Brain microvascular endothelial cell (primary cell): ENCODE data around the gene SMAD5.

Experiments used
- DNase-seq: peaks from one replicate; pipeline ENCODE4 v3.0.0-alpha.2; 2020
- H3K27ac ChIP-seq: fragments of 250-450 bp; sonication (Bioruptor Pico); 2 replicates; pipeline ENCODE4 v1.5.1; 2020; ENCODE audit warnings: mild to moderate bottlenecking, moderate library complexity
- H3K27me3 ChIP-seq: fragments of 250-450 bp; sonication (Bioruptor Pico); replicated peaks from 2 replicates; pipeline ENCODE4 v1.5.1; 2020; ENCODE audit warnings: mild to moderate bottlenecking
- H3K36me3 ChIP-seq: fragments of 250-450 bp; sonication (Bioruptor Pico); replicated peaks from 2 replicates; pipeline ENCODE4 v1.5.1; 2020; ENCODE audit warnings: mild to moderate bottlenecking
- H3K4me3 ChIP-seq: 2 replicates; pipeline ENCODE4 v1.5.1; 2011; ENCODE audit warnings: low read depth, mild to moderate bottlenecking, control low read depth, low read length, moderate library complexity
- in situ Hi-C: cut with HindIII; loops from 2 replicates; pipeline ENCODE4 v1.10.0; 2017; ENCODE audit warnings: low sequenced_read_pairs, low pct_ligation_motif_present
- TF ChIP-seq, protein P1 (sequence below): IDR thresholded peaks from 2 replicates; pipeline ENCODE4 v1.5.1; 2011; ENCODE audit warnings: low read depth, mild to moderate bottlenecking, moderate library complexity, low read length, control low read depth, inconsistent platforms; ENCODE audit errors: missing control alignments

The SMAD5 gene

DNA sequence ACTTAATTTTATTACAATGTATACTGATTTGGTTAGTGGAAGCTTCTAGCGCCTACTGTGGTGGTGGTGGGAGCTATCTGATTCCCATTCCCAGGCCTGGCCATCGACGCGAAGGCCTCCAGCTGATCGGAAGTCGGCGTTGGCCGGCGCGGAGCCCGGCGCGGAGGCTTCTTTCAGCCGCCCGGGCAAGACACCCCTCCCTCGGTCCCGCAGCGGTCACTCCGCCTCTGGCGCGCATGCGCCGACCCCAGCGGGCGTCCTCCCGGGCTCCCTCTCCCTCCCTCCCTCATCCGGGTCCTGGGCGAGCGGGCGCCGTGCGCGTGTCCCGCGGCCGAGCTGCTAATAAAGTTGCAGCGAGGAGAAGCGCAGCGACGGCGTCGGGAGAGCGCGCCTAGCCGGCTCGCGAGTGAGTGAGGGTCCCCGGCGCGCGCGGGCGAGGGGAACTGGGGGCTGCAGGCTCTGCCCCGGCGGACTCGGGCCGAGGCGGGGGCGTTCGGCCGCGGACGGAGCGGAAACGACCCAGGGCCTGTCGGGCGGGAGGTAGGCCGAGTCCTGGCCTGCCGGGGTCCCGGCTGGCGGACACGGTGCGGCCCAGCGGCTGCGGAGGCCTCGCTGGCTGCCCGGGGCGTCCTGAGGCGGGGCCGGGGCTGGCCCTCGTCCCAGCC lies at the start of gene SMAD5:
Gene SMAD5 (plus strand): TSS at position 289 of the 665 bp plus-strand sequence. CDS start 20,916 bp downstream, outside the sequence.
- peak; percentile 90 for DNase-seq
- H3K27ac ChIP-seq = peak within 1 kb of the TSS; percentile 90
- in situ Hi-C loops = no loop called here

GRCh38 chr5:136084698-136085097 lies 47.9 kb upstream of the SMAD5 start:
- no peak for DNase-seq
- in situ Hi-C loops = no loop called here
- TF ChIP-seq, protein P1, sequence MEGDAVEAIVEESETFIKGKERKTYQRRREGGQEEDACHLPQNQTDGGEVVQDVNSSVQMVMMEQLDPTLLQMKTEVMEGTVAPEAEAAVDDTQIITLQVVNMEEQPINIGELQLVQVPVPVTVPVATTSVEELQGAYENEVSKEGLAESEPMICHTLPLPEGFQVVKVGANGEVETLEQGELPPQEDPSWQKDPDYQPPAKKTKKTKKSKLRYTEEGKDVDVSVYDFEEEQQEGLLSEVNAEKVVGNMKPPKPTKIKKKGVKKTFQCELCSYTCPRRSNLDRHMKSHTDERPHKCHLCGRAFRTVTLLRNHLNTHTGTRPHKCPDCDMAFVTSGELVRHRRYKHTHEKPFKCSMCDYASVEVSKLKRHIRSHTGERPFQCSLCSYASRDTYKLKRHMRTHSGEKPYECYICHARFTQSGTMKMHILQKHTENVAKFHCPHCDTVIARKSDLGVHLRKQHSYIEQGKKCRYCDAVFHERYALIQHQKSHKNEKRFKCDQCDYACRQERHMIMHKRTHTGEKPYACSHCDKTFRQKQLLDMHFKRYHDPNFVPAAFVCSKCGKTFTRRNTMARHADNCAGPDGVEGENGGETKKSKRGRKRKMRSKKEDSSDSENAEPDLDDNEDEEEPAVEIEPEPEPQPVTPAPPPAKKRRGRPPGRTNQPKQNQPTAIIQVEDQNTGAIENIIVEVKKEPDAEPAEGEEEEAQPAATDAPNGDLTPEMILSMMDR = no peak
- no peaks in the 10 kb centered on the region for H3K36me3 ChIP-seq
- no peaks in the 10 kb centered on the region for H3K27me3 ChIP-seq
- no peak overlapping the region for H3K27ac ChIP-seq
- H3K4me3 ChIP-seq = no peak overlapping the region

More for the DNA sequence above, at the start of gene SMAD5:
- Histone ChIP-seq H3K36me3 (no peaks in the 10 kb centered on the region), H3K4me3 (peak within 1 kb of the TSS; percentile 89), H3K27me3 (no peaks in the 10 kb centered on the region)
- TF ChIP-seq, protein P1 = no peak

DNA sequence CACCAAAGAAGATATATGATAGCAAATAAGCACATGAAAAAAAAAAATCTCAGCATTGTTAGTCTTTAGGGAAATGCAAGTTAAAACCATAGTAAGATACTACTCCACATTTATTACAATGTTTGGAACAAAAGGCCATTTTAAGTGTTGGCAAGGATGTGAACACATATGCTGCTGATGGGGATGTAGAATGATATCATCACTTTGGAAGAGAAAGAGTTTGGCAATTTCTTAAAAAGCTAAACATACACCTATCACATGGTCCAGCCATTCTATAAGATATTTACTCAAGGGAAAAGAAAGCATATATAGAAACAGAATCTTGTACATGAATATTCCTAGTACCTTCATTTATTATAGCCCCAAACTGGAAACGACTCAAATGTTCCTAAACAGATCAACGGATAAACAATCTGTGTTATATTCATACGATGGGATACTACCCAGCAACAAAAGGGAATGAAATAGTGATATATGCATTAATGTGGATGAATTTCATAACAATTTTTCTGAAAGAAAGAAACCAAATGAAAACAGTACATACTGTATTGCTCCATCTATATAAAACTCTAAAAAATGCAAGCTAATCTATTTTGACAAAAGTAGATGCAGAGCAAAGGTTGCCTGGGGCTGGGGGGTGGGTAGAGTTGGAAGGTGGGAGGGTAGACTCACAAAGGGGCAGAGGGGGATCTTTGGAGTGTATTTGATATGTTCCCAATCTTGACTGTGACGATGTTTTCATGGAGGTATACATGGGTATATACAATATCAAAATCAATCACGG lies 45.7 kb upstream of the SMAD5 start:
- in situ Hi-C loops = no loop called here
- Histone ChIP-seq H3K27ac (no peak overlapping the region), H3K4me3 (no peak overlapping the region), H3K36me3 (no peaks in the 10 kb centered on the region), H3K27me3 (no peaks in the 10 kb centered on the region)
- DNase-seq = no peak
- TF ChIP-seq, protein P1 = no peak

DNA sequence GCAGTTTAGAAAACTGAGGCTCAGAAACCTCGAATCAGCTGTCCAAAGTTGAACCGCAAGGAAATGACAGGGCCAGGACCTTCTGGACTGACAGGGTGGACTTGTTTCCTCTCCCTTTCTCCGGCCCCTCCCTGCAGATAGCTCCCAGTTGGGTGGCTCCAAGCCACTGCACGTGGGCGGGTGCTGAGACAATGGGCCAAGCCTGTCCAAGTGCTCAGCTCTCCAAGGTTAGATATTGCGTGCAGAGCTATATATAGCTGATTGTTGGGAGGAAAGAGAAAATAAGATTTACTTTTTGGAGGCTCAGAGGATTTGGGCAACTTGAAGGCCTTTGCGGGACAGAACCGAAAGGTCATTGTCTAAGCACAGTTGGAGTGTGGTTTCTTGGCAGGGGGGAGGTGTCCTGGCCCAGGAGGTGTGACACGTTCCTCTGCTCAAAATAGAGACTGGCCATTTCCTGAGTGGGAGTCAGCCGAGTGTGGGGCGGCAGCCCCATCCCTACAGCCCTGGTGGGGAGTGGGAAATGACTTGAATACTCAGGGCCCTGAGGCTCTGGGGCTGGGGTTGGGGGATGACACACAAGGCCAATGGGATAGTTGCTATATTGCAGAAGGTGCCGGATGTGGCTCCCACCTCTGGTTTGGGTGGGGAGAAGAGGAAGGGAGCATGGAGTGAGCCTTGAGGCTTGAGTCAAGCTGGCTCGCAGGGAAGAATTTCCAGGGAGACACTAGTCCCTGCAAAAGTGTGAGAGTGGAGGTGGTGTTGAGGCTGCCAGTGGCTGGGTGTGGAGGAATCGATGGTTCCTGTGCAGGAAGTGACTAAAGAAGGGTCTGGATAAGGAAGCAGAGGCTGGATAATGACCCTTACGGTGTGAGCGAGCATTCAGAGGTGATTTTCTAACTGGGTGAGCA lies 44.4 kb upstream of the SMAD5 start:
- in situ Hi-C loops = no loop called here
- peak; percentile 45 for DNase-seq

DNA sequence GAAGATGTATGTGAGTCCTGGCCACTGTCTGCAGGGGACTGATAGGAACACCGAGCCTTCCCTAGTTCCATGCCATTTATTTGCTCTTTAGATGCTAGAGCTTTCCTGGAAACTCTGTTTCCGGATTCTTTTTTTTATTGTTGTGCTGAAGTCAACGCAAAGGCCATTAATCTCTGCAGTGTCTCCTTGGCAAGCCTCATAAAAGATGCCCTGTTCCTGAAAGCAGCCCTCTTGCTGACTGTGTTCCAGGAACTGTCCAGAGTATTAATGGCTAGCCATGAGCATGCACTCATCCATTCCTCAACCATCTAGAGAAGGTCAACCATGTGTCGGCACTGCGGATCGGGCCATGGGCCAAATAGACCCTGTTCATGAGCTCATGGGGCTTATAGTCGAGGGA lies 42.9 kb upstream of the SMAD5 start:
- DNase-seq = no peak
- in situ Hi-C loops = no loop called here
- Histone ChIP-seq H3K27ac (no peak overlapping the region), H3K4me3 (no peak overlapping the region), H3K36me3 (no peaks in the 10 kb centered on the region), H3K27me3 (no peaks in the 10 kb centered on the region)
- TF ChIP-seq, protein P1 = no peak

More for the DNA sequence above, 44.4 kb upstream of the SMAD5 start:
- no peak overlapping the region for H3K4me3 ChIP-seq
- TF ChIP-seq, protein P1 = no peak
- H3K27me3 ChIP-seq = no peaks in the 10 kb centered on the region
- no peaks in the 10 kb centered on the region for H3K36me3 ChIP-seq
- no peak overlapping the region for H3K27ac ChIP-seq
